ENCODE data around the gene CHD1. TPM values are rescaled to one million over a fixed set of nuclear protein-coding genes. Genes with fewer than 3 reads are reported as not detected.

Gene CHD1
- total RNA-seq, 1 donor from 2014 or later, result 34.2 TPM

GRCh38 chr5:98905857-98906688, 22.7 kb downstream of the CHD1 start:
- Mint-ChIP-seq H3K4me1 (ENCODE audit: low read depth, unreplicated experiment) (no peaks in the 10 kb centered on the region), H3K36me3 (ENCODE audit: unreplicated experiment) (no peaks in the 10 kb centered on the region), H3K27me3 (ENCODE audit: unreplicated experiment) (no peaks in the 10 kb centered on the region), H3K9me3 (ENCODE audit: unreplicated experiment) (no peaks in the 10 kb centered on the region), H3K4me3 (ENCODE audit: unreplicated experiment) (no peak overlapping the region), H3K27ac (ENCODE audit: unreplicated experiment) (no peak overlapping the region)
- peak; percentile 86 for TF ChIP-seq CTCF (IDR thresholded peaks at IDR 0.05; ENCODE audit: partially characterized antibody, unreplicated experiment)
- DNase-seq, result no peak

GRCh38 chr5:98904780-98905179, 24.0 kb downstream of the CHD1 start:
- no peak for DNase-seq
- H3K4me3 Mint-ChIP-seq (ENCODE audit: unreplicated experiment), result no peak overlapping the region
- H3K36me3 Mint-ChIP-seq (ENCODE audit: unreplicated experiment), result no peaks in the 10 kb centered on the region
- no peaks in the 10 kb centered on the region for H3K9me3 Mint-ChIP-seq (ENCODE audit: unreplicated experiment)
- H3K4me1 Mint-ChIP-seq (ENCODE audit: low read depth, unreplicated experiment), result no peaks in the 10 kb centered on the region
- H3K27ac Mint-ChIP-seq (ENCODE audit: unreplicated experiment), result no peak overlapping the region
- no peak for TF ChIP-seq CTCF (IDR thresholded peaks at IDR 0.05; ENCODE audit: partially characterized antibody, unreplicated experiment)
- no peaks in the 10 kb centered on the region for H3K27me3 Mint-ChIP-seq (ENCODE audit: unreplicated experiment)

- Mint-ChIP-seq H3K4me1 (ENCODE audit: low read depth, unreplicated experiment) (no peaks in the 10 kb centered on the region), H3K36me3 (ENCODE audit: unreplicated experiment) (no peaks in the 10 kb centered on the region), H3K27ac (ENCODE audit: unreplicated experiment) (no peak overlapping the region), H3K4me3 (ENCODE audit: unreplicated experiment) (no peak overlapping the region), H3K27me3 (ENCODE audit: unreplicated experiment) (no peaks in the 10 kb centered on the region), H3K9me3 (ENCODE audit: unreplicated experiment) (no peaks in the 10 kb centered on the region)
- no peak for TF ChIP-seq CTCF (IDR thresholded peaks at IDR 0.05; ENCODE audit: partially characterized antibody, unreplicated experiment)
- DNase-seq, result no peak
These were observed 26.1 kb downstream of the CHD1 start for GRCh38 chr5:98902733-98903132.

- Mint-ChIP-seq H3K4me3 (ENCODE audit: unreplicated experiment) (no peak overlapping the region), H3K27me3 (ENCODE audit: unreplicated experiment) (no peaks in the 10 kb centered on the region), H3K27ac (ENCODE audit: unreplicated experiment) (no peak overlapping the region), H3K9me3 (ENCODE audit: unreplicated experiment) (no peaks in the 10 kb centered on the region), H3K4me1 (ENCODE audit: low read depth, unreplicated experiment) (no peaks in the 10 kb centered on the region), H3K36me3 (ENCODE audit: unreplicated experiment) (no peaks in the 10 kb centered on the region)
- no peak for TF ChIP-seq CTCF (IDR thresholded peaks at IDR 0.05; ENCODE audit: partially characterized antibody, unreplicated experiment)
- DNase-seq, result no peak
These were observed 29.4 kb downstream of the CHD1 start for GRCh38 chr5:98899456-98899855.

GRCh38 chr5:98898743-98899142, 30.1 kb downstream of the CHD1 start:
- DNase-seq, result no peak
- H3K4me3 Mint-ChIP-seq (ENCODE audit: unreplicated experiment), result no peak overlapping the region
- no peaks in the 10 kb centered on the region for H3K4me1 Mint-ChIP-seq (ENCODE audit: low read depth, unreplicated experiment)
- no peak overlapping the region for H3K27ac Mint-ChIP-seq (ENCODE audit: unreplicated experiment)
- H3K36me3 Mint-ChIP-seq (ENCODE audit: unreplicated experiment), result no peaks in the 10 kb centered on the region
- no peak for TF ChIP-seq CTCF (IDR thresholded peaks at IDR 0.05; ENCODE audit: partially characterized antibody, unreplicated experiment)
- no peaks in the 10 kb centered on the region for H3K9me3 Mint-ChIP-seq (ENCODE audit: unreplicated experiment)
- no peaks in the 10 kb centered on the region for H3K27me3 Mint-ChIP-seq (ENCODE audit: unreplicated experiment)
